Endothelial cell of umbilical vein (primary cell): Measurements from ENCODE around the gene STC2. TPM values are rescaled to one million over a fixed set of nuclear protein-coding genes. Genes with fewer than 3 reads are reported as not detected.

ENCODE experiments used
- BruUV-seq: library from RNA; stranded (reverse); fragments of 400-500 nt; replicated peaks from 2 replicates; lab custom pipeline; 2021; lab: Mats Ljungman, UMichigan
- CTCF ChIA-PET: fragments of 300-600, 350-600 bp; sonication (Branson Sonifier 250); formaldehyde crosslinking; loops from one replicate; lab custom pipeline; 2021; ENCODE audit warnings: antibody characterized with exemption, inconsistent platforms; lab: Charles Lee
- POLR2A ChIA-PET: fragments of 300-600, 350-600 bp; sonication (Branson Sonifier 250); formaldehyde crosslinking; loops from one replicate; lab custom pipeline; 2021; ENCODE audit warnings: antibody characterized with exemption, inconsistent platforms; lab: Charles Lee
- DNase-seq: peaks from one replicate; pipeline ENCODE4 v3.0.0-alpha.2; 2011; ENCODE audit warnings: low read depth, low spot score
- FAIRE-seq: peaks from 2 replicates; lab custom pipeline; 2011; peaks lifted over from hg19 to GRCh38; lab: Jason Lieb, UNC
- H2AFZ ChIP-seq: 2 replicates; pipeline ENCODE4 v1.6.0; 2012; ENCODE audit warnings: low read depth, low read length, control low read depth, inconsistent platforms
- H3K27ac ChIP-seq: 2 replicates; pipeline ENCODE4 v1.5.1; 2011; ENCODE audit warnings: low read depth, mild to moderate bottlenecking, control low read depth, low read length, moderate library complexity; ENCODE audit not compliant: insufficient read depth
- H3K27me3 ChIP-seq, 2 experiments: 2 replicates each; pipeline versions ENCODE4 v1.6.0 to v1.6.1; 2011; ENCODE audit warnings: low read length in 2 of 2, mixed read lengths in 1 of 2; ENCODE audit not compliant: control insufficient read depth in 2 of 2, insufficient read depth in 2 of 2
- H3K36me3 ChIP-seq, 2 experiments: 2 replicates in 1 of 2; 3 replicates in 1 of 2; pipeline ENCODE4 v1.5.1; 2011; ENCODE audit warnings: low read length in 2 of 2, mild to moderate bottlenecking in 1 of 2, moderate library complexity in 1 of 2; ENCODE audit not compliant: control insufficient read depth in 2 of 2, insufficient read depth in 2 of 2; ENCODE audit errors: extremely low read depth in 1 of 2
- H3K4me1 ChIP-seq: 3 replicates; pipeline ENCODE4 v1.5.1; 2011; ENCODE audit warnings: mild to moderate bottlenecking, low read length; ENCODE audit not compliant: control insufficient read depth, insufficient read depth; ENCODE audit errors: extremely low read depth
- H3K4me2 ChIP-seq: 2 replicates; pipeline ENCODE4 v1.6.1; 2011; ENCODE audit warnings: low read length, control low read depth, mixed read lengths; ENCODE audit not compliant: insufficient read depth
- H3K4me3 ChIP-seq, 3 experiments: fragments of 200-600 bp in 1 of 3; sonication (generic), shearing (Covaris generic) in 1 of 3; replicated peaks in 1 of 3; 2 replicates each; pipeline ENCODE4 v1.5.1; 2011 to 2016; ENCODE audit warnings: control low read depth in 3 of 3, low read length in 3 of 3, mild to moderate bottlenecking in 2 of 3, inconsistent platforms in 1 of 3, low read depth in 1 of 3, moderate library complexity in 1 of 3; ENCODE audit not compliant: insufficient read depth in 1 of 3
- H3K79me2 ChIP-seq: 2 replicates; pipeline ENCODE4 v1.6.0; 2012; ENCODE audit warnings: low read length, inconsistent platforms; ENCODE audit not compliant: control insufficient read depth, insufficient read depth
- H3K9ac ChIP-seq: replicated peaks from 2 replicates; pipeline ENCODE3; 2011; ENCODE audit warnings: low read length, control low read depth; ENCODE audit not compliant: insufficient read depth; ENCODE audit errors: extremely low read depth
- H3K9me1 ChIP-seq: replicated peaks from 3 replicates; pipeline ENCODE4 v1.6.0; 2011; ENCODE audit warnings: mild to moderate bottlenecking, low read length; ENCODE audit not compliant: control insufficient read depth, insufficient read depth; ENCODE audit errors: extremely low read depth
- H3K9me3 ChIP-seq: replicated peaks from 2 replicates; pipeline ENCODE4 v1.5.1; 2012; ENCODE audit warnings: low read length, inconsistent platforms; ENCODE audit not compliant: control insufficient read depth, insufficient read depth
- H4K20me1 ChIP-seq: replicated peaks from 2 replicates; pipeline ENCODE3; 2011; ENCODE audit warnings: mild to moderate bottlenecking, low read length; ENCODE audit not compliant: control insufficient read depth, insufficient read depth; ENCODE audit errors: extremely low read depth
- CTCF ChIP-seq, 2 donors: IDR thresholded peaks; 1 replicate in 1 of 2; 2 replicates in 1 of 2; pipeline ENCODE4 v1.5.1; 2011; ENCODE audit warnings: low read length in 2 of 2, mild to moderate bottlenecking in 2 of 2, moderate library complexity in 2 of 2, control low read depth in 1 of 2, inconsistent platforms in 1 of 2, low read depth in 1 of 2; ENCODE audit not compliant: insufficient read depth in 1 of 2; ENCODE audit errors: extremely low read depth in 1 of 2
- EZH2 ChIP-seq: IDR thresholded peaks from 2 replicates; pipeline ENCODE4 v1.6.1; 2012; ENCODE audit warnings: borderline replicate concordance, low read depth, mild to moderate bottlenecking, moderate library complexity, low read length, inconsistent platforms; ENCODE audit not compliant: severe bottlenecking
- FOS ChIP-seq: IDR thresholded peaks from 2 replicates; pipeline ENCODE4 v1.6.1; 2011; ENCODE audit warnings: mild to moderate bottlenecking, low read length, moderate library complexity, borderline replicate concordance; ENCODE audit not compliant: insufficient read depth
- GATA2 ChIP-seq: IDR thresholded peaks from 2 replicates; pipeline ENCODE4 v1.7.0; 2011; ENCODE audit warnings: low read depth, mild to moderate bottlenecking, moderate library complexity, mixed read lengths, low read length; ENCODE audit not compliant: insufficient read length, insufficient read depth
- JUN ChIP-seq: IDR thresholded peaks from 2 replicates; pipeline ENCODE4 v1.6.1; 2011; ENCODE audit warnings: borderline replicate concordance, low read depth; ENCODE audit not compliant: insufficient read length, insufficient read depth
- MYC ChIP-seq: IDR thresholded peaks from one replicate; pipeline ENCODE4 v1.6.1; 2011; ENCODE audit warnings: mild to moderate bottlenecking, low read depth, low read length
- POLR2A ChIP-seq: IDR thresholded peaks from 2 replicates; pipeline ENCODE4 v1.6.1; 2012; ENCODE audit warnings: low read depth, mild to moderate bottlenecking, control low read depth, low read length
- POLR2AphosphoS5 ChIP-seq: IDR thresholded peaks from 2 replicates; pipeline ENCODE4 v1.6.1; 2012; ENCODE audit warnings: low read depth, mild to moderate bottlenecking, control low read depth, low read length, moderate library complexity; ENCODE audit not compliant: insufficient read depth
- dilution Hi-C: fragments of 300-500 bp; cut with MboI; formaldehyde crosslinking; loops from one replicate; pipeline ENCODE4 v1.15.0; 2019; ENCODE audit warnings: low sequenced_read_pairs; ENCODE audit not compliant: extremely low pct_ligation_motif_present
- intact Hi-C: fragments of 100-400 bp; cut with micrococcal nuclease; formaldehyde crosslinking; loops from one replicate; pipeline ENCODE4 v1.10.0; 2022
- polyA plus RNA-seq, 4 experiments: library from polyadenylated mRNA; depleted of rRNA in 3 of 4; stranded (reverse) in 3 of 4; unstranded in 1 of 4; fragments of >200 nt; gene quantifications; 2 replicates each; pipeline versions ENCODE4 v1.2.1 to v1.2.3, GENCODE V29; 2011 to 2012; ENCODE audit warnings: missing spikeins in 1 of 4
- total RNA-seq: library from RNA; stranded (reverse); gene quantifications from 2 replicates; pipeline ENCODE4 v1.2.3, GENCODE V29; 2021
- TF ChIP-seq, protein P1 (sequence below): IDR thresholded peaks from 2 replicates; pipeline ENCODE4 v1.6.1; 2011; ENCODE audit not compliant: insufficient read depth, insufficient read length

Gene STC2
- total and polyA plus RNA-seq, 2 donors (not counting 3 experiments of a cell fraction or from before 2014, with no cell fraction given), result 19.0 to 26.9 TPM

DNA sequence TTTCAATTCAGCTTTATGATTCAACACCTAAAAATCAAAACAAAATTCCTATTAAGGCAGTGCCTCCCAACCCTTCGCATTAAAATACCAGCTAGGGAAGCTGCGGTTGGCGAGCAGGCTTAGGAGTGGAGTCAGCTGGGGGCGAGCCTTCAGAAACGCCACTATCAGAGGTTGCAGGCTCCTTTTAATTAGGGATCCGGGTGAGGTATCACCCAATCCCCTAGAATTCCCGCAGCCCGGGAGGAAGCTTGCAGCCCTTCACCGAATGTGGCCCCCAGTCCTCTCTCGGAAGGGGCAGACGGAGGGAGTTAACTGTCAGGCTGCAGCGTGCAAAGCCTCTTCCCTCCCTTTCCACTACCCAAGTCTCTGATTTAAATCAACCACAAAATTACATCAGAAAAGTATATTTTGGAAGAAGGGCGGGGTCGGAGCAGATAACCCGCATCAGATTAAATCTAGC lies 1.7 kb downstream of the STC2 start:
- H3K4me2 ChIP-seq, result peak overlapping the region; percentile 87
- FAIRE-seq (no peak), DNase-seq (peak; percentile 38)
- peak overlapping the region; percentile 68 for H3K9ac ChIP-seq
- H3K9me3 ChIP-seq, result no peaks in the 10 kb centered on the region
- H3K79me2 ChIP-seq, result peaks cover 46% of the 10 kb centered on the region
- dilution Hi-C loops, result no loop called here
- peak overlapping the region; percentile 51 for H3K27ac ChIP-seq
- peak overlapping the region; percentile 18 to 42 (median 40) for H3K4me3 ChIP-seq
- POLR2A ChIA-PET, result no interaction called here
- H3K36me3 ChIP-seq, result peaks cover 6 to 9% of the 10 kb centered on the region in 2 experiments
- BruUV-seq, result no TSS peak
- H3K27me3 ChIP-seq, result no peaks in the 10 kb centered on the region
- CTCF ChIA-PET, result interaction anchor here (0.5 to 11.2 kb wide), 4 partner anchors 34 to 619 kb away, joined by 3 to 428 read pairs (median 6); no protein-coding TSS in a partner anchor
- H3K9me1 ChIP-seq, result no peaks in the 10 kb centered on the region
- intact Hi-C loops, result no loop called here
- H3K4me1 ChIP-seq, result peaks cover 34% of the 10 kb centered on the region
- no peak overlapping the region for H2AFZ ChIP-seq
- TF ChIP-seq POLR2AphosphoS5 (no peak), GATA2 (no peak), MYC (no peak), JUN (no peak), CTCF (IDR thresholded peaks at IDR 0.05; ENCODE audit: extremely low read depth in 1 of 2, insufficient read depth in 1 of 2, low read depth in 1 of 2, low read length in 2 of 2) (no peak), FOS (no peak), POLR2A (no peak), EZH2 (no peak)
- TF ChIP-seq, protein P1, sequence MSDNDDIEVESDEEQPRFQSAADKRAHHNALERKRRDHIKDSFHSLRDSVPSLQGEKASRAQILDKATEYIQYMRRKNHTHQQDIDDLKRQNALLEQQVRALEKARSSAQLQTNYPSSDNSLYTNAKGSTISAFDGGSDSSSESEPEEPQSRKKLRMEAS, result no peak
- no peaks in the 10 kb centered on the region for H4K20me1 ChIP-seq
